Stomach (tissue), 9 donors: ENCODE results near the gene FKBP7. TPM values are rescaled to one million over a fixed set of nuclear protein-coding genes. Genes with fewer than 3 reads are reported as not detected.

Experiments used
- DNase-seq, 2 donors: peaks; one replicate each; pipeline versions ENCODE4 v3.0.0 to v3.0.0-alpha.2; 2013 to 2019
- H3K27ac ChIP-seq, 5 donors: fragments of 200-600 bp in 4 of 5; sonication (generic) in 4 of 5; one replicate each; pipeline ENCODE4 v1.5.1; 2013 to 2019; ENCODE audit warnings: mild to moderate bottlenecking in 1 of 5, moderate library complexity in 1 of 5
- H3K27me3 ChIP-seq, 3 donors: fragments of 200-600 bp; sonication (generic); one replicate each; pipeline ENCODE4 v1.5.1; 2017 to 2019; ENCODE audit warnings: mixed run types in 1 of 3
- H3K36me3 ChIP-seq, 4 donors: fragments of 200-600 bp; sonication (generic); 1 replicate in 3 of 4; 2 replicates in 1 of 4; pipeline ENCODE4 v1.5.1; 2016 to 2019
- H3K4me1 ChIP-seq, 4 donors: fragments of 200-600 bp; sonication (generic); one replicate each; pipeline ENCODE4 v1.5.1; 2016 to 2019
- H3K4me3 ChIP-seq, 4 donors: fragments of 200-600 bp; sonication (generic) in 3 of 4; one replicate each; pipeline ENCODE4 v1.5.1; 2016 to 2019; ENCODE audit warnings: mild to moderate bottlenecking in 1 of 4
- H3K9me3 ChIP-seq, 4 donors: fragments of 200-600 bp; sonication (generic); one replicate each; pipeline ENCODE4 v1.5.1; 2016 to 2019
- CTCF ChIP-seq, 7 experiments: fragments of 450-650 bp in 4 of 7; fragments of 200-600 bp in 3 of 7; sonication (generic) in 3 of 7; IDR thresholded peaks; one replicate each; pipeline ENCODE4 v1.5.1; 2016 to 2019; ENCODE audit warnings: antibody characterized with exemption in 7 of 7, control low read depth in 2 of 7, mild to moderate bottlenecking in 1 of 7
- EP300 ChIP-seq: sonication (generic); formaldehyde crosslinking; IDR thresholded peaks from one replicate; pipeline ENCODE4 v1.6.1; 2017; ENCODE audit warnings: antibody characterized with exemption
- POLR2A ChIP-seq, 4 donors: fragments of 450-650 bp; IDR thresholded peaks; one replicate each; pipeline ENCODE4 v1.6.1; 2016; ENCODE audit warnings: antibody characterized with exemption in 4 of 4, control low read depth in 2 of 4, mild to moderate bottlenecking in 1 of 4, moderate library complexity in 1 of 4
- POLR2AphosphoS5 ChIP-seq, 3 donors: sonication (generic); formaldehyde crosslinking; IDR thresholded peaks; one replicate each; pipeline ENCODE4 v1.6.1; 2016; ENCODE audit warnings: antibody characterized with exemption in 3 of 3
- WGBS, 5 donors: extraction: QIAGEN DNeasy Blood & Tissue Kit in 3 of 5; methylation state at CpG; one replicate each; pipeline versions ENCODE4 v1.1.5 to v1.1.7; 2013 to 2018; 5-methylcytosine and 5-hydroxymethylcytosine counted together
- intact Hi-C: fragments of 100-400 bp; cut with DNase I; formaldehyde crosslinking; loops from one replicate; pipeline ENCODE4 v1.15.1; 2023; ENCODE audit warnings: low total_unique reads
- polyA plus RNA-seq, 3 donors: library from polyadenylated mRNA; stranded (reverse); fragments of 200-250 nt; gene quantifications; one replicate each; pipeline ENCODE4 v1.2.3, GENCODE V29; 2013
- total RNA-seq, 5 donors: library from RNA; depleted of rRNA; stranded (reverse); fragments of >200 nt; gene quantifications; one replicate each; pipeline versions ENCODE4 v1.1.0 to v1.2.3, GENCODE V29; 2014 to 2016
- donor health status: healthy with polysubstance abuse.
- donor health status: Bipolar disorder and iron deficiency.
- donor health status: healthy.

Gene FKBP7
- total and polyA plus RNA-seq, 8 donors, result 0.87 to 31.4 (median 4.7) TPM

- intact Hi-C loops, result no loop called here
- Histone ChIP-seq H3K4me1 (peaks cover 7 to 40% (median 24%) of the 10 kb centered on the region in 4 donors), H3K4me3 (no peak overlapping the region), H3K9me3 (no peaks in the 10 kb centered on the region), H3K27me3 (no peaks in the 10 kb centered on the region), H3K36me3 (peaks cover 0 to 15% (median 12%) of the 10 kb centered on the region in 4 donors), H3K27ac (peak overlapping the region in 4 of 5 donors; percentile 91 to 99 (median 99))
- no peak for DNase-seq
- TF ChIP-seq EP300 (no peak), POLR2A (IDR thresholded peaks at IDR 0.05) (no peak), POLR2AphosphoS5 (IDR thresholded peaks at IDR 0.05) (no peak), CTCF (IDR thresholded peaks at IDR 0.05) (no peak)
- 91 to 97% (median 95%) methylated on average over 2 of the region's 2 CpGs for WGBS, 5 donors
Observed at GRCh38 chr2:178452334-178452733, 26.1 kb downstream of the FKBP7 start.

- Histone ChIP-seq H3K9me3 (no peaks in the 10 kb centered on the region), H3K27me3 (no peaks in the 10 kb centered on the region), H3K27ac (peak within 1 kb of the TSS; percentile 91 to 99 (median 99)), H3K4me3 (peak within 1 kb of the TSS; percentile 70 to 94 (median 83)), H3K4me1 (peaks cover 7 to 40% (median 24%) of the 10 kb centered on the region in 4 donors), H3K36me3 (peaks cover 4 to 26% (median 21%) of the 10 kb centered on the region in 4 donors)
- intact Hi-C loops, result no loop called here
- TF ChIP-seq POLR2A (IDR thresholded peaks at IDR 0.05), result peak in 2 of 4 donors; percentile 77 to 80
- TF ChIP-seq CTCF (IDR thresholded peaks at IDR 0.05), result peak in 2 of 7 experiments; percentile 10 to 27
- TF ChIP-seq EP300, result no peak
- TF ChIP-seq POLR2AphosphoS5 (IDR thresholded peaks at IDR 0.05), result peak; percentile 76 to 95 (median 94)
- 0 to 1% (median 0%) methylated on average over 19 to 76 of the region's 76 CpGs for WGBS, 5 donors
- DNase-seq, result peak; percentile 97 to 100
Observed at GRCh38 chr2:178450774-178451525, 27.4 kb downstream of the FKBP7 start, which contains the start of the genes PJVK and PRKRA. TSS of gene PJVK (plus strand) at chr2:178451378. CDS start at chr2:178453410, 2,032 bp downstream. TSS of gene PRKRA (minus strand) at chr2:178451175. CDS start at chr2:178451030, 145 bp downstream.

- Histone ChIP-seq H3K4me3 (peak overlapping the region; percentile 70 to 94 (median 83)), H3K27me3 (no peaks in the 10 kb centered on the region), H3K4me1 (peaks cover 7 to 40% (median 24%) of the 10 kb centered on the region in 4 donors), H3K27ac (peak overlapping the region; percentile 91 to 99 (median 99)), H3K36me3 (peaks cover 9 to 31% (median 26%) of the 10 kb centered on the region in 4 donors), H3K9me3 (no peaks in the 10 kb centered on the region)
- no peak for DNase-seq
- intact Hi-C loops, result no loop called here
- no peak for TF ChIP-seq POLR2AphosphoS5 (IDR thresholded peaks at IDR 0.05)
- TF ChIP-seq CTCF (IDR thresholded peaks at IDR 0.05), result no peak
- TF ChIP-seq POLR2A (IDR thresholded peaks at IDR 0.05), result no peak
- no peak for TF ChIP-seq EP300
- WGBS, 5 donors, result 0 to 1% (median 0%) methylated on average over 10 to 25 of the region's 25 CpGs
Observed at GRCh38 chr2:178450524-178450773, 28.0 kb downstream of the FKBP7 start.

- DNase-seq, result peak in 1 of 2 donors; percentile 74
- intact Hi-C loops, result no loop called here
Observed at GRCh38 chr2:178449700-178450523, 28.5 kb downstream of the FKBP7 start.

More at GRCh38 chr2:178449700-178450523, 28.5 kb downstream of the FKBP7 start:
- Histone ChIP-seq H3K27me3 (no peaks in the 10 kb centered on the region), H3K9me3 (no peaks in the 10 kb centered on the region), H3K4me1 (peaks cover 7 to 40% (median 24%) of the 10 kb centered on the region in 4 donors), H3K27ac (peak overlapping the region; percentile 91 to 99 (median 99)), H3K36me3 (peaks cover 13 to 37% (median 32%) of the 10 kb centered on the region in 4 donors), H3K4me3 (peak overlapping the region; percentile 70 to 94 (median 83))
- TF ChIP-seq POLR2A (IDR thresholded peaks at IDR 0.05), result no peak
- WGBS, 5 donors, result 4 to 11% (median 4%) methylated on average over 15 to 18 of the region's 18 CpGs
